HG03060 (cell line): ENCODE results near the gene NAV2.

ENCODE experiments used
- ATAC-seq: cut with Tn5 transposase; IDR thresholded peaks from one replicate; pipeline ENCODE4 v1.9.1; 2021; ENCODE audit warnings: low read depth, moderate number of reproducible peaks; ENCODE audit not compliant: unreplicated experiment

Gene NAV2

GRCh38 chr11:19683141-19683805 lies 29.4 kb upstream of the NAV2 start:
- ATAC-seq = no peak

DNA sequence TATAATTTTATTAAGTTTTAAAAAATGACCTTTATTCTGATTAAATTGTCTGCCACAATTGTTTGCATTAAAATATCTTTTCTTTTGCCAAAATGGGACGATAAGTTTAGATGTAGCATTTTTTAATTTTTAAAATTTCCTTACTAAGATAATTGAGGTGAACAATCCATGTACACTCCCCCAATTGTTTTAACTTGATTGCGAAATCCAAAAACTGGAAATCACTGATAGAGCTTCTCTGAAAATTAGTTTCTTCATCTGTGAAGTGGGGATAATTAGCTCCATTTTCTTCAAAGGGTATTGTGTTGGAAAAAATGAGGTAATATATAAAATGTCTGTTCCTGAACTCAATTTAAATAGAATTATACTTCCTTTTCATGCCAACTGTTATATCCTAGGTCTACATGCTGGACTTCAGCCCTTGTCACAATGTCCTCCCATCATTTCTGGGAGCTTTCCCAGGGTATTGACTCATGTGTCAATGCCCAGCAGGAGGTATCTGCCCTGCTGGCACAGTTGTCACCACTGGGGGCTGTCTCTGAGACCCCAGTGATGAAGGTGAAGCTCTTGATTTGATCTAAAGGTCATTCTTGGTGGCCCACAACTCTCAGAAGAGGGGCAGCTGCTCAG lies 28.7 kb upstream of the NAV2 start:
- ATAC-seq = no peak

GRCh38 chr11:19686234-19686633 lies 26.4 kb upstream of the NAV2 start:
- no peak for ATAC-seq

DNA sequence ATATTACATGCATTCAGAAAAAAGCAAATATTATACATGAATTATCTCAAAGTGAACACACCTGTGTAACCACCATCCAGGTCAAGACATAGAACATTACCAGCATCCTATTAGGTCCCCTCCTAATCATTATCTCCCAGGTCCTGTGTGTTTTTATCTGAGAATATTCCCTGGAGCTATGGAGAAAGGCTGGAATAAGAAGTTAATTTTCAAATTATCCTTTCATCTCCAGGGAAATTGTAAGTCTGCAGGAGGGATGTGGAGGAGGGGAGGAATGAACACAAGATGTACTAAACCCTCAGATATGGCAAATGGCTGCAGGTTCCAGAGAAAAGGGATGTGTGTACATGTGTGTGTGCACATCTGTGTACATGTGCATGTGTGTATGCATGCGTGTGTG lies 25.2 kb upstream of the NAV2 start:
- ATAC-seq = no peak

GRCh38 chr11:19689281-19690000 lies 23.2 kb upstream of the NAV2 start:
- no peak for ATAC-seq

DNA sequence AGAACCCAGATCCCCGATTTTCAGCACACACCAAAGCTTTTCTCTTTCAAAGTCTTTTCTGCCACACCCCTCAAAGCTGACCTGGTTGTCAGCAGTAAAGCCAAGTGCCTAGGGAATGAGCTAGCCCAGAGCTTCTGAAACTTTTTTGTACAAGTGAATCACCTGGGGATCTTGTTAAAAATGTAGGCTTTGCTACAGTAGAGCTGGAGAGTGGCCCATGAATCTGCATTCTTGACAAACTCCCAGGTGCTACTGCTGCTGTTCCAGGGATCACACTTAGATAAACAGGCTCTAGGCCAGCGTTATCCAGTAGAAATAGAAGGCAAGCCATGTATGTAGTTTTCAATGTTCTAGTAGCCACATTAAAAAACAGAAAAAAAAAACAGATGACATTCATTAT lies 21.8 kb upstream of the NAV2 start:
- ATAC-seq = no peak

- ATAC-seq = no peak
These were observed 20.7 kb upstream of the NAV2 start for GRCh38 chr11:19691815-19692500.

DNA sequence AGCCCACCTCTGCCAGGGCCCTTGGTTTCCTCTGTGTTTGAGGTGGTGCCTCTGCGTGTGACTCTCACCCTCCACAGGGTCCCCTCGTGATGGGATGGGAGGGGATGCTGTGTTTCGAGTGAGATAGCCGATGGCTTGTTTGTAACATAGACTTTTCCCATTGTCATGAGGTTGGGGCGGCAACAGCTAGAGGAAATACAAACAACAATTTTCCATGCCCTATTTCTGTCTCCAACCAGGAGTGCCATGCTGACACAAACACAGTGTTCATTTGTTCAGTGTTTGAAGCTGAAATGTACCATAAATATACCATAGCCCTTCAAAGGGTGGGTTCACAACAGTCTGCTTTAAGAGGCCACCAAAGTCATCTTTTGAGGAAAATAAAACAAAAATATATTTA lies 19.5 kb upstream of the NAV2 start:
- no peak for ATAC-seq

GRCh38 chr11:19694796-19695345 lies 17.8 kb upstream of the NAV2 start:
- no peak for ATAC-seq

- ATAC-seq = no peak
These were observed 16.6 kb upstream of the NAV2 start for GRCh38 chr11:19696073-19696472.

DNA sequence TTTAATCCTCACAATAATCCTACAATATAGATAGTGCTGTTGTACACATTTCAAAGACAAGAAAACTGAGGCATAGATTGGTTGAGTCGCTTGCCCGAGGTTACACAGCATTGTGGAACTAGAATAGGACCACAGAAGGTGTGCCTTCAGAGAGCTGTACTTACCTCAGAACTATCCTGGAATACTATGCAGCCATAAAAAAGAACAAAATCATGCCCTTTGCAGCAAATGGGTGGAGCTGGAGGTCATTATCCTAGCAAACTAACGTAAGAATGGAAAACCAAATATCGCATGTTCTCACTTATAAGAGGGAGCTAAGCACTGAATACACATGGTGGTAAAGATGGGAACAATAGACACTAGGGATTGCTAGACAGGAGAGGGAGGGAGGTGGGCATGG lies 15.7 kb upstream of the NAV2 start:
- no peak for ATAC-seq

- ATAC-seq = no peak
These were observed 14.9 kb upstream of the NAV2 start for GRCh38 chr11:19697721-19698121.

GRCh38 chr11:19698493-19699292 lies 13.9 kb upstream of the NAV2 start:
- no peak for ATAC-seq

GRCh38 chr11:19701421-19701820 lies 11.2 kb upstream of the NAV2 start:
- no peak for ATAC-seq

GRCh38 chr11:19702620-19703019 lies 10.0 kb upstream of the NAV2 start:
- no peak for ATAC-seq

GRCh38 chr11:19703211-19703610 lies 9.4 kb upstream of the NAV2 start:
- ATAC-seq = no peak

DNA sequence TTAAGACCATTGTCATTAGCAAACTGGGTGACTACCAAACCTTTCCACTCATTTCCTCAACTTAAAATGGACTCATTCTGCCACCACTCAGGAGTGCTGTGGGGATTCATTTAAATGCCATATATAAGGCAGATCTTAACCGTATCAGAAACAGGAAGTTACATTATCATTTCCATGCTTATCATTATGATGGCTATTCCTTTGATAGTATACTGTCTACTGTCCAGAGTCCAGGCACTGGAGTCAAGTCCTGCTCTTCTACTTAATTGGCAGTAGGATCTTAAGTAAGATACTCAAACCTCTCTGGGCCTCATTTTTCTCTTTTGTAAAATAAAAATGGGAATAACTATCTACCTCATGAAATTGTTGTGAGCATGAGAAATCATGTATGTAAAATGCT lies 8.4 kb upstream of the NAV2 start:
- no peak for ATAC-seq

GRCh38 chr11:19705936-19706335 lies 6.7 kb upstream of the NAV2 start:
- no peak for ATAC-seq

DNA sequence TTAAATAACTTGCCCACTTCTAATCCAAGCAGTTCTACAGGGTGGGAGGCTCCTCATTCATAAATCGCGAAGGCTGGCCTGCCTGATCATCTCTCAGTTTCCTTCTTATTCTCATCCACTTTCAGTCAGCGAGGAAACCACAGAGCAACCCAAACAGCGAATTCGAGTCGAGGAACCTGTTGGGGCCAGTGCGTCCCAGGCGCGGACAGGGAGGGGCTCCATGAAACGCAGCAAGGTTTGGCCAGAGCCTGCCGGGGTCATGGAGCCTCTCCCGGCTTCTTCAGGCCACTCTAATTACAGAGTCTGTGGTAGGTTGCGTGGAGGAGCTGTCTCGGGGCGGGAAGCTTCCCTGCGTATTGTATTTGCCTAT lies 741 bp upstream of the NAV2 start:
- ATAC-seq = no peak
